ENCODE data around the gene LMF1.

Gene LMF1

DNA sequence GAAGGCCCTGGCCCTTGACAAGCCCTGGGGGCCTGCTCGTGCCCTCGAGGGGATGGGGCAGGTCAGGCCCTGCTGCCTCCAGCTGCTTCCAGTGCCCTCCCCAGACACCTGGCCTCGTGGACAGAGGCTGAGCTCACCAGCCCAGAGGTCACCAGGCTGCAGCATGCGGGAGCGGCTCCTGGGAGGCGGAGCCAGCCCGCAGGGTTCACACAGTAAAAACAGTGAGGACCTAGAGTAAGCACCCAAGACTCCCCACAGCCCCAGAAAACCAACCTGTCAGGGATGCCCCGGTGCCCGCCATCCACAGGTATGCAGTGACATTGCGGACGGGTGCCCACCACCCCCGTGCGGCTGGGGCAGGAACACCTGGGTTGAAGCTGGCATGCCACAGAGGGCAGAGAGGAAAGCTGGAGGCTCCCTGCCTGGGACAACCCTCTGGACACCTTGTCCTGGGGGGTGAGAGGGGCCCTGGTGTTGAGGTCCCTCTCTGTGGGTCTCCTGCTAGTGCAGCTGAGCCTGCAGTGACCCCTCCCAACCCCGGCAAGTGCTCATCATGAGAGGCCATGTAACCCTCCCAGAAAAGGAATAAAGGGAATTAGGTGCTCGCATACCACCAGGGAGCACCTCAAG is 62.1 kb downstream of the LMF1 start:
- DNase-seq = no peak

DNA sequence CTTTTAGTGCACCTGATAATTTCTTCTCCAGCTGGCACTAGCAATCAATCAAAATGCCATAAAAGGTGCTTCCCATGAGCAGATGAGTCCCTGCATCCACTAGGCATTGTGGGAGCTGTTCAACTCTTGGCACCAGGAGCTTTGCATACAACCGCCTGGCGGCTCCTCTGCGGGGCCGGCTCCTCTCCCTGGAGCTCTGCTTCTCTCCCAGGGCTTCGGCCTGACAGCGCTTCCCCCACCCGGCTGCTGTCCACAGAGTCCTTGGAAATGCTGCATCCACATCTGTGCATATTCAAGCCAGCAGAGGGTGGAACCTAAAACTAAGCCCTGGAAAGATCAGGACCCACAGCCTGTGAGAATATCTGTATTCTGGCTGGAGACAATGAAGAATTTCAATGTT is 62.9 kb downstream of the LMF1 start:
- DNase-seq = no peak

DNA sequence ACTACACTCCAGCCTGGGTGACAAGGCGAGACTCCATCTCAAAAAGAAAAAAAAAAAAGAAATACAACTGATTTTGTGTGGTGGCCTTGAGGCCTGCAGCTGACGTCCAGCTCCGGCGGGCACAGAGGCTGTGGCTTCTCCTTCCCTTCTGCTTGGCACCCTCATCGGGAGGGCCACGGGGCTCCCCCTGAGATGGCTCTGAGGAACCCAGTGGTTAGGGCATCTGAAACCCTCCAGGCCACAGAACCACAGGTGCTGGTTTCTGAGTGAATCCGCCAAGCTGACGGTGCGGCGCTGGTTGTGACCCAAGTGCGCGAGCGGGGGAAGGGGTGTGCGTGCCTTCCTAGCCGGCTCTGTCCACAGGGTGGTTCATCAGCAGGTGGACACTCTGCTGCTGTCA is 63.4 kb downstream of the LMF1 start:
- no peak for DNase-seq

DNA sequence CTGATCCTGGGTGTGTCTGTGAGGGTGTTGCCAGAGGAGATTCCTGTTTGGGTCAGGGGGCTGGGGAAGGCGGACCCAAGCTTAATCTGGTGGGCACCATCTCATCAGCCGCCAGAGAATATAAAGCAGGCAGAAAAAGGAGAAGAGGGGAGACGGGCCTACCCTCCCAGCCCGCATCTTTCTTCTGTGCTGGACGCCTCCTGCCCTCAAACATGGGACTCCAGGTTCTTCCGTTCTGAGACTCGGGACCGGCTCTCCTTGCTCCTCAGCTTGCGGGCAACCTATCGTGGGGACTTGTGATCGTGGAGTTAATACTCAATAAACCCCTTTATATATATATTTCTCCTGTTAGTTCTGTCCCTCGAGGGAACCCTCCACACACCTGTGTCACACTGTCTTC is 64.5 kb downstream of the LMF1 start:
- no peak for DNase-seq

DNA sequence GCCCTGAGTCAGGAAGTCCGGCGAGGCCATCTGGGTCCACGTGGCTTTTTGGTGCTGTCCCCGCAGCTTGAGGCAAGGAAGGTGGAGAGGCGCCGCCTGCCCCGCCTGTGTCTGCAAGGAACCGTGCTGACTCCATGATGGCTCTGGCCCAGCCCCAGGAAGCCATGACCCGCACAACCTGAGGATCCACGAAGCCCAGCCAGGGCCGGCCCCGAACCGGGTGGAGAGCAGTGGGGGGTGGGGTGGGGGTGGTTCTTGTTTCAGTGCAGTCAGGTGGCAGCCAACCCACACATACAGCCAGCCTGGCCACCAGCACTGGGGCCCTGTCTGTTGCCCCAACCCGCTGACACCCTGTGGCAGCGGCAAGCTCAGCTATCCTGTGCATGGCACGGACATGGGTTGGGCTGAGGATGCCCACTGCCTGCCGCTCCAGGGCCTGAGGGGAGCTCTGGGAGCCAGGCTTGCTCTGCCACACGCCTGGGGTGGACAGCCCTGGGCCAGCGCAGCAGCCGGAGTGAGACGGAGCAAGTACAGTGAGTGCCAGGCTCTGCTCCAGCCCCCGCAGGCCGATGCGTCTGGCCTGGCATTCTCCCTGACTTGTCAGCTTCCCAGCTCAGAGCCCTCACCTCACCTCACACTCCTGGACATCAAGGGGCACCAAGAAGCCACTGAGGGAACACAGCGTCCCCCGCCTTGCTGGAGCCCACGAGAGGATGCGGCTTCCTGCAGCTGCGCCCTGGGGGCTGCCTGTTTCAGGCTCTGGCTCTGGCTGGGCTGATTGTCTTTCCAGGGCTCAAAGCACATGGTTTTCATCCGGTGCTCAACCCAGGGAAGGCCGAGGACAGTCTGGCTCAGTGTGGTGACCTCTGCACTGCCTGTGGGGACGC is 68.8 kb downstream of the LMF1 start:
- DNase-seq = no peak

DNA sequence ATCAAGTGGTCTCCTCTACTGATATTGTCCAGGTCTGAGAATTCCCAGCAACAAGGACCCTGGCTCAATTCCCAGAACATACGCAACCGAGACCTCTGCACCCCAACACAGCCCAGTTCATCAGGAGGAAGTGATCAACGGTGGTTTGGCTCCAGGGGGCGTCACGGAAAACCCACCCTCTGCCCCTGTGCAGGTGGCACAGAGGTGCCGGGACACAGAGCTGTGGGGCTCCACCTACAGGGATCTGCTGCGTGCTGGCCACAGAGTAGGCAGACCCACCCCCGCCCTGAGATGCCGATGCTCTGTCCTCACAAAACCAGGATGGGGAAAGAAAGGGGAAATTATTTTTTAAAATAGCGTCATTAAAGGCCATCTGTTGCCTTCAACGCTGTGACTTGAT is 69.6 kb downstream of the LMF1 start:
- DNase-seq = no peak

DNA sequence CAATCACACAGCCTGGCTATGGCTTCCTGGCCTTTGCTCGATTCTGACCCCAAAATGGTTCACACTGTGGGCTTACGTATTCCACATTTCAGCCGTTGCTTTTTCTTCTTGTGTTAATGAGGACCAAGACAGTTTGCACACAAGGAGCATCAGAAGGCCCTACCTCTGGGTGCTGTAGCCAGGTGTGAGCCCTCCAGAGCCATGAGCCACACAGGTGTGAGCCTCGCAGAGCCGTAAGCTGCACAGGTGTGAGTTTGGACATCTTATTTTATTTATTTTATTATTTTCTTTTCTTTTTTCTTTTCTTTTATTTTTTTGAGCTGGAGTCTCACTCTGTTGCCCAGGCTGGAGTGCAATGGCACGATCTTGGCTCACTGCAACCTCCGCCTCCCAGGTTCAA is 70.6 kb downstream of the LMF1 start:
- DNase-seq = no peak

DNA sequence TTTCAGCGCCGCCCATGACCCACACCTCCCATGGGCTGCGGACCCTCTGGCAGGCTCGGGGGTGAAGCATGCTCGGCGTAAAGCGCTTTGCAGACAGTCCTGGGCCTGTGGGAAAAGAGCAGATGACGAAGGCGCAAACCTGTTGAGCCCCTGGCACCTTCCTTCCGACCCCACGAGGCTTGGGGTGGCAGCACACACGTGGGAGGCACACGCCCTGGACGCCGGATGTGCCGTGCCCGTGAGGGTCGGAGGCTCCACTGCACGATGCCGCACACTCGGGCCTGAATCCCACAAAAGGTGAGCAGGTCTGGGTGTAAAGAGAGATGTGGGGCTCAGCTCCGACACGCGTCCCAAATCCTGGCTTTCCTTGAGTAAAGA is 71.1 kb downstream of the LMF1 start:
- DNase-seq = no peak

DNA sequence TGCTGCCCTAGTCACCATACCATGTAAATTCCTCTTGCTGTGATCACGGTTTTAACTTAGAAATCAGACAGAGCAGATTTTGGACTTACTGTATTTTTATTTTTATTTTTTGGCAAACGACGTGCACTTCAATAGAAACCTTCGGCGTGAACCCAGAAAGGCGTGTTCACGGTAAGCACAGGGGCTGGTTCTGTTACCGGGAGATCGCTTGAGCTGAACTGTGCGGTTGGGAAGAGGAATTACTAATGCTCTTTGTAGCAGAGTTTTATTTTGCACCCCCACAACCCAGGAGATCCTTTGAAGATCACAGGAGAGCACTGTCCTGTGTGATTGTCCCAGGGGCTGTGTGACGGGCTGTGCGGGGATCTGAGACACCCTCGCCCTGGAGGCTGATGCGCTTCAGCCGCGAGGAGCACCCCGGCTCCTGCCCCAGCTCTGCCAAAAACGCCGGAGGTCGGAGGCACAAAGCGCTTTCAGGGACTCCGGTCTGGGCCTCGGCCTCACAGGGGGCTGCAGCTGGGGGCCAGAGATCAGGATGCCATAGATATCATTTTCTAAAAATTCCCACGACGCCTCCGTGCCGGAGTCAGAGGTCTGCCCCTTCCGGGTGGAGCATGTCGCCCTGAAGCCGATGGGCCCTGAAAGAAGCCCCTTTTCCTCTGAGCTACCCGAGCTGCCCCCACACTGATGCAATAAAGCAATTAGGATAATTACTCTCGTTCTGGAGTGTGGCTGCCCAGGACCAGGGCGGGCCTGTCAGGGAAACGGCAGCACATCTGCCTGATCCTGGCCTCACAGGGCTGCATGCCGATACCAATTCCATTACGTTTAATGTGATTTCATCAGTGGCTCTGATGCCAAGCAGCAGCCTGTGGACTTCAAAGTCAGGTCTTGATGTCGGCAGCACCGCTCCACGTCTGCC is 71.8 kb downstream of the LMF1 start:
- no peak for DNase-seq

DNA sequence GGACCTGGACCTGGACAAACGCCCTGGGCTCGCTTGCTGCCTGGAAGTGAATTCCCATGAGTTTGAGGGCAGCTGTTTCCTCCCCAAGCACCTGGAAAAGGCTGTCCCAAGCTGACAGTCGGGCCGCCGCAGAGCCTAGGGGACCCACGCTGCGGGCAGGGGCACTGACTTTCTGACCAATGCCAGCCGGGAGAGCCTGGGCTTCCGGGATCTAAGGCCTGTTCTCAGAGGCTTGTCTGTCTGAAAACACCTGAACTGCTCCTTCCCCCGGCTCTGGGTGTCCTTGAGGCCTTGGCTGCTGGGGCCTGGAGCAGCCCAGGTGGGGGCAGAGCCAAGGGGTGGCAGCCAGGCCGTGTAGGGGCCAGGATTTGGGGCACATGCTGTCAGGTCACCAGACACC is 72.6 kb downstream of the LMF1 start:
- DNase-seq = no peak

DNA sequence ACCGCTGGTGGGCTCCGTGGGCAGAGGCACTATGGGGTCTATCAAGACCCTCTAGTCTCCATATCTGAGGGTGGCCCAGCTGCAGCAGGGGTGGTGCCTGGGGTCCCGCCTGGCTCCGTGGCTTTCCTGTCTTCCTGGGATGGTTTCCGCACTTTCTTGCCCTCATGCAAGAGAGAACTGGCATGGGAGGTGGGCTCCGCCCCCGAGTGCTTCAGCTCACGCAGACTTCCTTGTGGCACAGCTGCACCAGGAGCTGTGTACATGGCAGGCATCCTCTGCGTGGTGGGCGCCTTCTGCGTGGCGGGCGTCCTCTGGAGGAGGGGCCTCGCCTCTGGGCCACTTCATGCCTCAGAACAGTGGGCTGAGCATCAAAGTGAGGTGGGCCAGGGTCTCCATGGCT is 73.1 kb downstream of the LMF1 start:
- DNase-seq = no peak

DNA sequence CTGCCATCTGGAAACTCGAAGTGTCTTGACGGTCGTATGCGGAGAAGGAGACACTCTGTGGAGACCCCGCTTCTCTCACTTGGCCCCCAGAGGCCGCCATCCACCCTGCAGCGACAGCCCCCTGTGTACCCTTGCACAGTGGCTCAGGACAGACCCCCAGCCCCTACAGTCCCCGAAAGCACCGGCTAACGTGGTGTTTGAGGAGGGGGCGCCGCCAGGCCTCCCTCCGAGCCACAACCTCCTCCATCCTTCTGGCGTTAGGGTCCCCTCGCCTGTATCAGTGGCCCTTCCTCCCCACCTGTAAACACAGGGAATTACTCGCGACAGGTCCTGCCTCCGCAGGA is 73.6 kb downstream of the LMF1 start:
- no peak for DNase-seq

DNA sequence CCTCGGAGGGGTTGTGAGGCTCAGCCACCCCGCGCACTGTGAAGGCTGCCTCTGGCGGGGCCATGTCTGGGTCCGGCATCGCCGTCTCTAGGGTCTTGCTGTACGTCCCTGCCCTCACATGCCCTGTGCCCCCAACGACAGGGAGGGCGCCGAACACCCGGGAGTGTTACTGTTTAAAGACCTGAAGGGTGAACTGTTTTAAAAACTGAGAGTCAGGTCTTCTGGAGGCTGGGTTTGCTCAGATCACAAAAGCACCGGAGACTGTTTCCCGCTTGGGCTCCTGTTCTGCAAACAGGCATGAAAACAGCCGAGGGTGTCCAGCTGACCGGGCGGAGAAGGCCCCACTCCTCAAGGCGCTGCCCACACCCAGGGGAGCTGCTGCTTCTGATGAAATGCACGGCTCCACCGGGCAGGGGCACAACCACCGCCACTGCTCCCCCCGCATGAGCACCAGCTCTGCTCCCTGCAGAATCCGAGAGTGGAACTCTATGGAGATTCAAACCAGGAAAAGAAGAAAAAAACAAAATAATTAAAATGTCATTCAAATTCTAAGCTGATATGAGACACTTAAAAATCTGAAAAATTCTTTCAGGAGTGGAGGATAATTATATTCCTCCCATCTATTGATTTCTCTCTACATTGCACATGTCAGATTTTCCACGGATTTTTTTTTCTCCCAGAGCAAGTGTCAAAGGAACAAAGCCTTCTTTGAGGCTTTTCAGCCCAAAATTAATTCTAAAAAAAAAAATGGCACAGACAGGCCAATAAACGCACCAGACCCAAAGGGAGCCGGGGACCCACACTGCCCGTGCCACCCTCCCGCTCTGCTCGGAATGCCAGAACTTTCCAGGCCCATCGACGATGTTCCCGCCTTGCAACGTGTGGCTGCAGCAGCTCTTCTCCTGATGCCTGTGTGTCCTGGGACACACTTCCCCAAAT is 74.3 kb downstream of the LMF1 start:
- no peak for DNase-seq

DNA sequence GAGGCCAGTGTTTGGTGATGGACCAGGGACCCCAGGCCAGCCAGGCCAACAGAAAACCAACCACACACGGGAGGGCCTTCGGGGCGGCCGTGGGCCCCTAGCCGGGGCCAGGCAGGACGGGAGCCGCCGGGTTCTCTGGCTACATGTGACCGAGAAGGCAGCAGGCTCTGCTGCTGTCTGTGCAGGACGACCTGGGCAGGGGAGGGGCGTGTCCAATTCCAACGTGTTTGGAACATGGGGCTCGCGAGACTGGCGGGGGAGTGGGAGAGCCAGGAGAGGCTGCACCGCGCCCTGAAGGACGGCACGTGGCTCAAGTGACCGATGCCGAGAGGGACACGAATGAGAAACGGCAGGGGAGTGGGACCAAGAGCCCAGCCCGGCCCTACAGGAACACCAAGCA is 75.4 kb downstream of the LMF1 start:
- DNase-seq = no peak

DNA sequence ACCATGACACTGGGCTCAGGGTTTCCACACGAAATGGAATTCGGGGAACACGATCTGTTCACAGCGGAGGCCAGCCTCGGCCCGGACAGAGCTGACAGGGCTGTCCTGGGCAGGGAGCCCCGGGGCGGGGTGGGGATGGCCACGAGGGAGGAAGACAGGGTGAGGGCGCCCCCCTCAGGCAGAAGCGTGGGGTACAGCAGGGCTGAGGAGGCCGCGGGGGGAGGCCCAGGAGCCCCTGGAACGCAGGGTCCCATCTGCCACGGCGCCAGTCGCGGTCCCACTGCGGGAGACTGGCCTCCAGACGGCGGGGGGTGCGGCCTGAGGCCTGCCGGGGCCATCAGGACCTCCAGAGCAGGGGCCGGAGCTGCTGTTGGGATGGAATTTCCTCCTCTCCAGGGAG is 75.9 kb downstream of the LMF1 start:
- no peak for DNase-seq

DNA sequence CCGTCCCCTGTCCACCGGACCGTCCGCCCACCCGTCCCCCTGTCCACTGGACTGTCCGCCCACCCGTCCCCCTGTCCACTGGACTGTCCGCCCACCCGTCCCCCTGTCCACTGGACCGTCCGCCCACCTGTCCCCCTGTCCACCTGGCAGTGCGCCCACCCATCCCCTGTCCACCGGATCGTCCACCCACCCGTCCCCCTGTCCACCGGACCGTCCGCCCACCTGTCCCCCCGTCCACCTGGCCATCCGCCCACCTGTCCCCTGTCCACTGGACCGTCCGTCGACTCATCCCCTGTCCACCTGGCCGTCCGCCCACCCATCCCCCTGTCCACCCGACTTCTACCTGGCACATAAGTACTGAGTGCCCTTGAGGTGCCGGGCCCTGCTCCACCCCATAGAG is 76.6 kb downstream of the LMF1 start:
- no peak for DNase-seq

DNA sequence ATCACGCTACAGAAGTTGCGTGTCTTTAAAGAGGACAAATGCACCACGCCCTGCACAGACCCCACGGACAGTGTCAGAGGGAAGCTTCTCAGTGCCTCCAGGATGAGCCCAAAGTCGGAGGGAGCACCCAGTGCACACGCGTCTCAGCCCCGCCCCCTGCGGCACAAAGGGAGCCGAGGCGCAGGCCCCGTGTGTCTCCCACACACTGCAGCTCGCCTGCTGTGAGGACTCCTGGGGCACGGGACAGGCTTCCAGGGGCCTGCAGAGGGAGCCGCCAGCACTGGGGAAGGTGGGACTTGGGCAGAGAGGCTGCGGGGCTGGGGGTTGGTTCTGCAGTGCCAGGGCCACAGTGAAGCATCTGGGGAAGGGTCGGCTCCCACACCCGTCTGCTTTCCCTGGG is 77.4 kb downstream of the LMF1 start:
- DNase-seq = no peak

DNA sequence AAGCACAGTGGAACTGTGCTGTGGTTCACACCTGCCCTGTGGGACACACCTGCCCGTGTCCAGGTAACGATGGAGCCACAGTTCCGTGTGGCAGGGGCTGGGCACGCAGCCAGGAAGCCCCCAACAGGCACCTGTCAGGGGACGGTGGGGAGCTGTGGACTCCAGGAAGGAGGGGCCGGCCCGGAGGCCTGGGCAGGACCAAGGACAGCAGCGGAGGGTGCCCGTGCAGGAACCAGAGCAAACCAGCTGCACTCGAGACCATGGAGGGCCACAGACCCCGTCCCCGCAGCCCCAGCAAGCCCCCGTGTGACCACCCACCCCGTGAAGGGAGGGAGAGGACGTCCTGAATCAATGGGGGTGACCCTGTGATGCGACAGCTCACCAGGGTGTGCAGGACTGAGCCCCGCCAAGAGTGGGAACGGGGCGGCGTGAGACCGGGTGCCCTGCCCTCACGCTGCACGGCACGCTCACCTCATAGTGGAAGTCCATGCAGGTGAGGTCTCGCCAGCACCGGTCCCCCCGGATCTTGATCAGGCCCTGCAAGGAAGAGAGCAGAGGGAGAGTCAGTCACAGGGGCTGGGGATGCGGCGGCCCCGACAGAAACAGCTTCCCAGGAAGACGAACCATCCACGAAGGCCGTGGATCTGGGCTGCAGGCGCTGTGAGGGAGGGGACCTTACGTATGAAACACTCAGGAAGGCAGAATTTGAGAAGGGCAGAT is 78.1 kb downstream of the LMF1 start:
- no peak for DNase-seq

DNA sequence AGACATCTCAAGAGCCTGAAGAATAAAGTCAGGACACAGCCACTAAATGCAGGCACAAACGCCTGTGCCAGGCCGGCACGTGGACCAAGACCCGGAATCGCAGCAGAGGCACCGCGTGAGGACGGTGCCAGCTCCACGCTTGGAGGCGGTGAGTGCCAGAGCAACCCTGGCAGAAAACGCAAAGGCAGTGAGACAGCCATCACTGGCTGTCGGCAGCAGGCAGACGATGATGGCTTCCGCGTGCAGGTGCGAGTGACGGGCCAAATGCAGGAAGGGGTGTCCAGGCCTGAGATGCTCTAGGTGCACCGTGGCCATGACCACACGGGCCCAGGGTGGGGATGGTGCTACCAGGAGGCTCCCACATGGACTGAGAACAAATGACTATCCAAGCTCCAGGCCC is 78.8 kb downstream of the LMF1 start:
- no peak for DNase-seq

DNA sequence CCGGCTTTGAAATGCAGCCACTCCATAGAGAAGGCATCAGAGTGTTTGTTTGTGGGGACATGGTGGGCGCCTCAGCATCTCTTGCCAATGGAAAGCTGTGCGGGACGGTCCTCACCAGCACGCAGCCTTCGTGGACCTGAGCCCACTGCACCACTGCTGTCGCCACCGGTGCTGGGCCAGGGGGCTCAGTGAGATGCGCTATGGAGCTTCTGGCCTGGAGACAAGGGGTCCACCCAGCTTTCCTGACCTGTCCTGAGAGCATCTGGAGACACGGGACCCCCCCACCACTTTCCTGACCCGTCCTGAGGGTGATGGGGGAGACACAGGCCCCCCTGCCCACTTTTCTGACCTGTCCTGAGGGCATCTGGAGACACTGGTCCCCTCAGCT is 79.4 kb downstream of the LMF1 start:
- DNase-seq = no peak

DNA sequence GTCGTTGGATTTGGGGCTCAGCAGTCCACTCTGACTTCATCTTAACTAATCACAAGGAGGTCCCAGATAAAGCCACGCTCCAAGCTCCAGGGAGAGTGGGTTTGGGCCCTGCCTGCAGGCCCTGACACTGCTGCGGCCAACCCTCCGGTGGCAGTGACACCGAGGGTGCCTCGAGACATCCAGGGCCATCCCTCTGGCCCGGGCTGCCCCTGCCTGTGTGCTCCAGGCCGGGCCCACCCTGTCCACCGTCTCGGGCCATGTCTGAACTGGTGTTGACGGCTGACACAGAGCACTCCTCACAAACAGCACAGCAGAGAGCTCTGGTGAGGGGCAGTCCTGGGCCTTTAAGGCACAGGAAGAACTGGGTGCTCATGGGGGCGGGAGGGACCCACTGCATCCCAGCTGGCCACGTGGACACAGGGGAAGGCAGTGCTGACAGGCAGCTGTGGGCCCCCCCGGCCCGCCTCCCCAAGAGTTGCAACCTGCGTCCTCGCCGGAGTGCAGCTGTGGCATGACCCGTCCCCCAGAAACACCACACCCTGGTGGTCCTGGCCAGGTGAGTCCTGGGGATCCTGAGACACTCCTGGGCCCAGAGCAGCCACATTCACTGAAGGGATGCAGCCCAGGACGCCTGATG is 80.0 kb downstream of the LMF1 start:
- DNase-seq = no peak

DNA sequence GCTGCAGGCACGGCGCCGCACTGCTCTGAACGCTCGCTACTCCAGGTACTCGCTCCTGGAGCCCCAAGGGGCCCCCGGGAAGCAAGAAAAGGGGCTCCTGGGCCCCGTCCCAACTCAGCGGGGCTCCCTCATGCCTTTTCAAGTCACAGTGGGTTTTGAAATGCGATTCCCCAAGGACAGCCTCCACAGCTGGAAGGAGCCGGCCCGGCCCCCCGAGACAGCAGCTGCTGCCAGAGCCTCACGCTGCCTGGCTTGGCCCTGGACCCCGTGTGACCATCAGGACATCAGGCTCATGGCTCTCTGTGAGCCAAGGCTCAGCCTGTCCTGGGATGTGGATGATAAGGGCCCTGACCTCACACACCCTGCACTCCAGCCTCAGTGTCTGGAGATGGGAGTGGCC is 80.6 kb downstream of the LMF1 start:
- DNase-seq = no peak

Measured in SHP77 treated with DMSO at 0.1 percent for 48 hours (cell line).